ENCODE results near the gene SPATA3. TPM values are rescaled to one million over a fixed set of nuclear protein-coding genes. Genes with fewer than 3 reads are reported as not detected.
"Not testable (repeated sequence)": the region's sequence is repeated elsewhere in the genome, so short reads cannot be mapped to it uniquely, and the experiment has no call there.

Gene SPATA3
- polyA plus RNA-seq, 1 donor from 2014 or later = not detected

DNA sequence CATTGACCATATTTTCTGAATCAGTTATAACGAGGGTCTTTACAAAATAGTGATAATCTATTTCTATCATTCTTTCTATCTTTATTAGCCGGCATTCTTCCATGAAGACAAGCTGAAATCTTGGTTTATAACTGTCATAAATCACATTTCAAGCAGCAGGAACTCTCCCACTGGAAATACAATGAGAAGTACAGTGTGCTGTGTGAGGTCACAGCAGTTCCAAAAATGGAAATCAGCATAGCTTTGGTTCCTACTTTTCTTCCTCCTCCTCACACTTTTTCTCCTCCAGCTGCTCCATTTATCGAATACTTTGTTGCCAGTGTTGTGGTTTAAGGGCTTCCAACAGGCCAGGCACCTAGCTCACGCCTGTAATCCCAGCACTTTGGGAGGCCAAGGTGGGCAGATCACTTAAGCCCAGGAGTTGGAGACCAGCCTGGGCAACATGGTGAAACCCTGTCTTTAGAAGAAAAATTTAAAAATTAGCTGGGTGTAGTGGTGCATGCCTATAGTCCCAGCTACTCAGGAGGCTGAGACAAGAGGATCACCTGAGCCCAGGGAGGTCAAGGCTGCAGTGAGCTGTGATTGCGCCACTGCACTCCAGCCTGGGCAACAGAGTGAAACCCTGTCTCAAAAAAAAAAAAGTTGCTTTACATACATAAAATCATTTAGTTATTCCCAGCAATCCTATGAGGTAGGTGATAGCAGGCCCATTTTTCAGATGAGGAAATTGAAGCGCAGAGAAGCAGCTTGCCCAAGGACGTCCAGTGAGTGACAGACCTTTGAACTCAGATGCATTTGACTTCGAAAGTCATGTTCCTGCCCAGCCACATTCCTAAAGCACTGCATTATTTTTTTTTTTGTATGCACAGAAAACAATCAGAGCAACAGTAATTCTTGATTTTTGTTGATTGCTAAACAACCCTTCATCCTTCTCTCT is 36.8 kb upstream of the SPATA3 start:
- Mint-ChIP-seq H3K9me3 (no peaks in the 10 kb centered on the region), H3K27ac (no peak overlapping the region), H3K4me3 (no peak overlapping the region), H3K36me3 (peaks cover 3% of the 10 kb centered on the region), H3K27me3 (peaks cover 15% of the 10 kb centered on the region), H3K4me1 (peaks cover 10 to 13% (median 13%) of the 10 kb centered on the region in 3 donors)

- H3K4me1 Mint-ChIP-seq = peaks cover 10 to 13% (median 11%) of the 10 kb centered on the region in 3 donors
- H3K9me3 Mint-ChIP-seq = no peaks in the 10 kb centered on the region
- peaks cover 15% of the 10 kb centered on the region for H3K27me3 Mint-ChIP-seq
- peaks cover 3% of the 10 kb centered on the region for H3K36me3 Mint-ChIP-seq
- H3K27ac Mint-ChIP-seq = no peak overlapping the region
- H3K4me3 Mint-ChIP-seq = no peak overlapping the region
Measured at GRCh38 chr2:230960026-230960425, 35.9 kb upstream of the SPATA3 start.

- peaks cover 15% of the 10 kb centered on the region for H3K27me3 Mint-ChIP-seq
- H3K9me3 Mint-ChIP-seq = no peaks in the 10 kb centered on the region
- no peak overlapping the region for H3K4me3 Mint-ChIP-seq
- H3K4me1 Mint-ChIP-seq = peaks cover 10 to 13% (median 11%) of the 10 kb centered on the region in 3 donors
- peaks cover 3% of the 10 kb centered on the region for H3K36me3 Mint-ChIP-seq
- no peak overlapping the region for H3K27ac Mint-ChIP-seq
Measured at GRCh38 chr2:230961091-230961491, 34.8 kb upstream of the SPATA3 start.

GRCh38 chr2:230964136-230964730 is 31.7 kb upstream of the SPATA3 start:
- no peak overlapping the region for H3K4me3 Mint-ChIP-seq
- no peaks in the 10 kb centered on the region for H3K9me3 Mint-ChIP-seq
- H3K36me3 Mint-ChIP-seq = peaks cover 3% of the 10 kb centered on the region
- no peak overlapping the region for H3K27ac Mint-ChIP-seq
- H3K4me1 Mint-ChIP-seq = peaks cover 0 to 5% (median 3%) of the 10 kb centered on the region in 3 donors
- peaks cover 2% of the 10 kb centered on the region for H3K27me3 Mint-ChIP-seq

- Mint-ChIP-seq H3K27me3 (peaks cover 2% of the 10 kb centered on the region), H3K4me1 (peaks cover 6 to 10% (median 7%) of the 10 kb centered on the region in 3 donors), H3K9me3 (no peaks in the 10 kb centered on the region), H3K4me3 (no peak overlapping the region), H3K36me3 (peaks cover 3% of the 10 kb centered on the region), H3K27ac (no peak overlapping the region)
Measured at GRCh38 chr2:230967113-230967512, 28.8 kb upstream of the SPATA3 start.

- not testable (repeated sequence) for H3K9me3 Mint-ChIP-seq
Measured at GRCh38 chr2:230968314-230968713, 27.6 kb upstream of the SPATA3 start.

GRCh38 chr2:230968921-230969658 is 26.8 kb upstream of the SPATA3 start:
- Mint-ChIP-seq H3K36me3 (no peaks in the 10 kb centered on the region), H3K27ac (peak overlapping the region; percentile 18 to 59 (median 39)), H3K4me1 (peaks cover 10 to 11% (median 11%) of the 10 kb centered on the region in 3 donors), H3K9me3 (no peaks in the 10 kb centered on the region), H3K4me3 (peak overlapping the region; percentile 81 to 92 (median 84)), H3K27me3 (peaks cover 4% of the 10 kb centered on the region)

More at GRCh38 chr2:230968314-230968713, 27.6 kb upstream of the SPATA3 start:
- H3K4me3 Mint-ChIP-seq, H3K27me3 Mint-ChIP-seq, H3K4me1 Mint-ChIP-seq, H3K27ac Mint-ChIP-seq, H3K36me3 Mint-ChIP-seq: not testable (repeated sequence)

DNA sequence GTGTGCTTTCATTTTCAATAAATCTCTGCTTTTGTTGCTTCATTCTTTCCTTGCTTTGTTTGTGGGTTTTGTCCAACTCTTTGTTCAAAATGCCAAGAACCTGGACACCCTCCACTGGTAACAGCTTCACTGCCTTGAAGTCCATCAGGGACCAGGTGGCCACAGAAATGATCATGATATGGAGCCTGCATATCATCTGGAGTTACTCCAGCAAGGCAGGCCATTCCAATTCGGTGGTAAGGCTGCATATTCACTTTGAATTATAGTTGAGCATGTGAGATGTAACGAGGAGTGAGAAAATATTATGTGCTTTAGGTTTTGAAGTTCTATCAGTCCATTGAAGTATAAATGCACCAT is 26.3 kb upstream of the SPATA3 start:
- Mint-ChIP-seq H3K27me3 (peaks cover 9% of the 10 kb centered on the region), H3K36me3 (no peaks in the 10 kb centered on the region), H3K4me1 (peaks cover 15 to 17% (median 16%) of the 10 kb centered on the region in 3 donors), H3K9me3 (no peaks in the 10 kb centered on the region), H3K27ac (peak overlapping the region in 1 of 3 donors; percentile 18), H3K4me3 (peak overlapping the region; percentile 81 to 92 (median 84))

DNA sequence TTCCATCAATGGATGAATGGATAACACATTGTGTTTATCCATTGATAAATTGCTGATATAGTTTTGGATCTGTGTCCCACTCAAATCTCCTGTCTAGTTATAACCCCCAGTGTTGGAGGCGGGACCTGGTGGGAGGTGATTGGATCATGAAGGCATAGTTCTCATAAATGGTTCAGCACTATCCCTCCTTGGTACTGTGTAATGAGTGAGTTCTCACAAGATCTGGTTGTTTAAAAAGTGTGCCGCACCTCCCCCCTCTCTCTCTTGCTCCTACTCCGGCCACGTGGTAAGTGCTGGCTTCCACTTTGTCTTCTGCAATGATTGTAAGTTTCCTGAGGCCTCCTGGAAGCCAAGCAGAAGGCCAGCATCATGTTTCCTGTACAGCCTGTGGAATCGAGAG is 23.9 kb upstream of the SPATA3 start:
- peaks cover 21% of the 10 kb centered on the region for H3K27me3 Mint-ChIP-seq
- H3K9me3 Mint-ChIP-seq = no peaks in the 10 kb centered on the region
- H3K27ac Mint-ChIP-seq = no peak overlapping the region
- no peaks in the 10 kb centered on the region for H3K36me3 Mint-ChIP-seq
- no peak overlapping the region for H3K4me3 Mint-ChIP-seq
- peaks cover 17 to 30% (median 27%) of the 10 kb centered on the region in 3 donors for H3K4me1 Mint-ChIP-seq

DNA sequence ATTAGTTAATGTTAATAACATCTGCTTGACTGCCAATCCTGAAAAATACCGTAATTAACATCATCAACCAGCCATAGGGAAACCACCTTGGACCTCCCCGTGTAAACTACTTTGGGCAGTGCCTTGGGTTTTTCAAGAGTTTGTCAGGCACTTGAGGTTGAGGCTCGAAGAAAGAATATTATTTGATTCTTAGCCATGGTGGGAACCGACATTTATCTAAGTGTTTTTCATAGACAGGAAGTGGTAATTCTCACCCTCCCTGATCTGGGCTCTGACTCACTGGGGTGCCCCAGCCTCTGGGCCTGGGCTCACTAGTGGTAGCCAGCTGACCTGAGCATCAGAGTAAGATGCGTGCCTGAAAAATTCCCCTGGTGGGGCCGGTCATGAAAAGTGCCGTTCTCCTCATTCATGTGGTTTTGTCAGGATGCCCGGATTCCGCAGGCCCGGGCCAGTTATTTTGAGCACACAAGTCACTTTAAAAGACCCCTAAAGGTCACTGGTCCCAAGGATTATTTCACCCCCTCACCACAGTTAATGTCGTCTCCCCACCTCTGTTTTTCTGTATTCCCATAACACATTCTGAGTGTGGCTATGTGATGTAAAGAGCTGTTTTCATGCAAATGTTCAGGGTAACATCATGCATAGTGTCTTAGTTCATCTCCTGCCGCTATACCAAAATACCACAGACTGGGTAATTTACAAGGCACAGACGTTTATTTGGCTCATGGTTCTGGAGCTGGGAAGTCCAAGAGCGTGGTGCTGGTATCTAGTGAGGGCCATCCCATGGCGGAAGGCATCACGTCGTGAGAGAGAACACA is 21.6 kb upstream of the SPATA3 start:
- peak overlapping the region; percentile 7 to 69 (median 47) for H3K4me3 Mint-ChIP-seq
- no peaks in the 10 kb centered on the region for H3K36me3 Mint-ChIP-seq
- H3K9me3 Mint-ChIP-seq = no peaks in the 10 kb centered on the region
- H3K27me3 Mint-ChIP-seq = peaks cover 21% of the 10 kb centered on the region
- peaks cover 17 to 35% (median 29%) of the 10 kb centered on the region in 3 donors for H3K4me1 Mint-ChIP-seq
- peak overlapping the region; percentile 31 to 64 (median 48) for H3K27ac Mint-ChIP-seq

- Mint-ChIP-seq H3K27me3 (peaks cover 21% of the 10 kb centered on the region), H3K27ac (peak overlapping the region in 1 of 3 donors; percentile 21), H3K9me3 (no peaks in the 10 kb centered on the region), H3K4me3 (peak overlapping the region in 2 of 4 donors; percentile 4 to 77), H3K36me3 (no peaks in the 10 kb centered on the region), H3K4me1 (peaks cover 10 to 31% (median 24%) of the 10 kb centered on the region in 3 donors)
Measured at GRCh38 chr2:230975927-230976326, 20.0 kb upstream of the SPATA3 start.

GRCh38 chr2:230976671-230977171 is 19.2 kb upstream of the SPATA3 start:
- no peaks in the 10 kb centered on the region for H3K9me3 Mint-ChIP-seq
- peaks cover 10 to 32% (median 24%) of the 10 kb centered on the region in 3 donors for H3K4me1 Mint-ChIP-seq
- peak overlapping the region in 3 of 4 donors; percentile 15 to 86 (median 40) for H3K4me3 Mint-ChIP-seq
- no peaks in the 10 kb centered on the region for H3K36me3 Mint-ChIP-seq
- no peak overlapping the region for H3K27ac Mint-ChIP-seq
- H3K27me3 Mint-ChIP-seq = peaks cover 21% of the 10 kb centered on the region

DNA sequence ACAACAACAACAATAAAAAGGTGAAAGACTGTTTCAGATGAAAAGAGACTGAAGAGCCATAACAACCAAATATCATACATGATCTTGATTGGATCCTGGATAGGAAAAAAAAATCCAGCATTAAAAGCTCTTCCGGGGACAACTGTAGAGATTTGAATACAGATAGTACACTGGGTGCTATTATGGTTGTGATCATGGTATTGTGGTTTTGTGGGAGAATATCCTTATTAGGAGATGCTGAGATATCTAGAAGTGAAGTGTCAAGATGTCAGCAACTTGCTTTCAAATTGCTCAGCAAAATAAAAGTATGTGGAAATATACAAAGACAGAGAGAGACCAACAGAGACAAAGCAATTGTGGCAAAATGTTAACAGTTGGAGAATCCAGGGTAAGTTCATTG is 15.5 kb upstream of the SPATA3 start:
- H3K4me3 Mint-ChIP-seq = no peak overlapping the region
- no peaks in the 10 kb centered on the region for H3K36me3 Mint-ChIP-seq
- peaks cover 13% of the 10 kb centered on the region for H3K27me3 Mint-ChIP-seq

GRCh38 chr2:230981704-230982103 is 14.2 kb upstream of the SPATA3 start:
- no peak overlapping the region for H3K27ac Mint-ChIP-seq
- peak overlapping the region in 1 of 4 donors; percentile 57 for H3K4me3 Mint-ChIP-seq
- peaks cover 0 to 11% (median 9%) of the 10 kb centered on the region in 3 donors for H3K4me1 Mint-ChIP-seq
- no peaks in the 10 kb centered on the region for H3K36me3 Mint-ChIP-seq
- H3K27me3 Mint-ChIP-seq = peaks cover 8% of the 10 kb centered on the region
- no peaks in the 10 kb centered on the region for H3K9me3 Mint-ChIP-seq

More for the DNA sequence above, 15.5 kb upstream of the SPATA3 start:
- Mint-ChIP-seq H3K27ac (peak overlapping the region in 1 of 3 donors; percentile 37), H3K9me3 (no peaks in the 10 kb centered on the region), H3K4me1 (peaks cover 0 to 17% (median 15%) of the 10 kb centered on the region in 3 donors)

Data from IgD-negative memory B cell (primary cell).